M059J (cell line): ENCODE results near the gene TSPAN17. TPM values are rescaled to one million over a fixed set of nuclear protein-coding genes. Genes with fewer than 3 reads are reported as not detected.
"Not testable (repeated sequence)": the region's sequence is repeated elsewhere in the genome, so short reads cannot be mapped to it uniquely, and the experiment has no call there.

Experiments
- DNase-seq: peaks from one replicate; pipeline ENCODE4 v3.0.0-alpha.2; 2012; ENCODE audit warnings: low read depth
- total RNA-seq: library from RNA; depleted of rRNA; stranded (reverse); fragments of >200 nt; shearing (Covaris generic); gene quantifications from 2 replicates; pipeline ENCODE4 v1.2.3, GENCODE V29; 2014; rRNA removed

The TSPAN17 gene, protein sequence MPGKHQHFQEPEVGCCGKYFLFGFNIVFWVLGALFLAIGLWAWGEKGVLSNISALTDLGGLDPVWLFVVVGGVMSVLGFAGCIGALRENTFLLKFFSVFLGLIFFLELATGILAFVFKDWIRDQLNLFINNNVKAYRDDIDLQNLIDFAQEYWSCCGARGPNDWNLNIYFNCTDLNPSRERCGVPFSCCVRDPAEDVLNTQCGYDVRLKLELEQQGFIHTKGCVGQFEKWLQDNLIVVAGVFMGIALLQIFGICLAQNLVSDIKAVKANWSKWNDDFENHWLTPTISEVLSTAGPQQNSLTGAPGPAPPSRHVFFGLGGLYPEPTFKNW
- total RNA-seq = 16.6 and 27.8 TPM in 2 replicates

DNA sequence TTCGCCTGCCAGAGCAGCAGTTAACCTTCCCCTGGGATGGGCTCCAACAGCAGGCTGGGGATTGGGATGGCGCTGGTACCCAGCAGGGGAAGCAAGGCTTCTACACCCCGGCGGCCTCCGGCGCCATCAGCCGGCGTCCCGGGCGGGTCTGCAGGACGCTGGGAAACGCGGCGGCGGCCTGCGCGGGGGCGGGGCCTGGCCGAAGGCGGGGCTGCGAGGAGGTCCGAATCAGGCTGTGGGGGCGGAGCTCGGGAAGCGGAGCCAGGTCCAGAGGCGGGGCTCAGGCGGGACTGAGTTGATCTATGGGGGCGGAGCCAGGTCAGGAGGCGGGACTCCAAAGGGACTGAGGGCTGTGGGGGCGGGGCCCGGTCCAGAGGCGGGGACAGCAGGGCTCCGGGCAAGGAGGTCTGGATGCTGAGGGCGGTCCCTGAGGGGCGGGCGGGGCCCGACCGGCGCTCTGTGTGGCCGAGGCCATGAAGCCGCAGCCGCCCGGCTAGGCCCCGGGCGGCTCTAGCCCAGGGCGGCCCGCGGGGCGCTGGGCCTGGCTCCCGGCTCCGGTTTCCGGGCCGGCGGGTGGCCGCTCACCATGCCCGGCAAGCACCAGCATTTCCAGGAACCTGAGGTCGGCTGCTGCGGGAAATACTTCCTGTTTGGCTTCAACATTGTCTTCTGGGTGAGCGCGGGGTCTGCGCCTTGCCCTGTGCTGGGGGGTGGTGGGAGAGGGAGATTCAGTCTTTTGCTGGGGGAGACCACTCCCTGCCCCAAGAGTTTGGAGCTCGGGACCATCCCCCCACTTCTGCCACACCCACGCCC lies at the start of gene TSPAN17:
TSS of gene TSPAN17 (plus strand) at position 455 of the 813 bp plus-strand sequence. CDS start at position 587, 132 bp downstream.
- peak; percentile 98 for DNase-seq

DNA sequence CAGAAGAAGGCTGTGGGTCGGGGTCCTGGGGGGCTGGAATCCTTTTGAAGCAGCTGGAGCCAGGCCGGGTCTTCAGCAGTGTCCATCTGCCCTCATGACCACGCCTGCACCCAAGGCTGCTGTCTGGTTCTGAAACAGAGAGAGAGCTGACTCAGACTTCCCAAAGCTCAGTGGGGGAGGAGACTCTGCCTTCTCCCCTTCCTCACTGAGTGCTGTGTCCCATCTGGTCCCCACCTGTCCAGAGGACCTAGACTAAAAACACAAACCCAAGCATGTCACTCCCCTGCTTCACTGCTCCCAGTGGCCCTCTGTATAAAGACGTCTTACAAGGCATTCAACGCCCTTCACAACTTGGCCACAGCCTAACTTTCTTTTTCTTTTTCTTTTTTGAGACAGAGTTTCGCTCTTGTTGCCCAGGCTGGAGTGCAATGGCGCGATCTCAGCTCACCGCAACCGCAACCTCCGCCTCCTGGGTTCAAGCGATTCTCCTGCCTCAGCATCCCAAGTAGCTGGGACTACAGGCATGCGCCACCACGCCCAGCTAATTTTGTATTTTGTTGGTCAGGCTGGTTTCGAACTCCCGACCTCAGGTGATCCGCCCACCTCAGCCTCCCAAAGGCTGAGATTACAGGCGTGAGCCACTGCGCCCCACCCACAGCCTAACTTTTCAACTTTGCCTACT lies 47.4 kb upstream of the TSPAN17 start:
- DNase-seq = not testable (repeated sequence)

- no peak for DNase-seq
Measured at GRCh38 chr5:176601901-176602482, 45.3 kb upstream of the TSPAN17 start.

GRCh38 chr5:176603091-176603490 lies 44.2 kb upstream of the TSPAN17 start:
- DNase-seq = no peak

GRCh38 chr5:176606032-176606431 lies 41.3 kb upstream of the TSPAN17 start:
- DNase-seq = no peak

DNA sequence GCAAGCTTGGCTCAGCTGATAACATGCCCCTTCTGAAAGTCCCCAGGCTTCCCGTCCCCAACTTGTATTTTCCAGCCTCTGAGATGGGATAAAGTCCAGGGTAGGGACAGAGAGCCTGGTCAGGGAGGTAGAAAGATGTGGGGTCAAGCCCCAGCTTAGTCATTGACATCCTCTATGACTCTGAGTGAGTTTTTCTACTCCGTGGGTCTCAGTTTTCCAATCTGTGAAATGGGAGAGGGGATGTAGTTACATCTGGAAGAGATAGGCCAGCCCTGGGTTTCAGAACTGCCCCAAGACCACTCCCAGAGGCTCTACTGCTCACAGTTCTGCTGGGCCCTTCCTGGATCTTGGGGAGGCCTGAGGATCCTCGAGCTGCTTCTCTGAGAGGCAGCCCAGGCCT lies 40.4 kb upstream of the TSPAN17 start:
- no peak for DNase-seq

- no peak for DNase-seq
Measured at GRCh38 chr5:176608142-176608705, 39.1 kb upstream of the TSPAN17 start.

DNA sequence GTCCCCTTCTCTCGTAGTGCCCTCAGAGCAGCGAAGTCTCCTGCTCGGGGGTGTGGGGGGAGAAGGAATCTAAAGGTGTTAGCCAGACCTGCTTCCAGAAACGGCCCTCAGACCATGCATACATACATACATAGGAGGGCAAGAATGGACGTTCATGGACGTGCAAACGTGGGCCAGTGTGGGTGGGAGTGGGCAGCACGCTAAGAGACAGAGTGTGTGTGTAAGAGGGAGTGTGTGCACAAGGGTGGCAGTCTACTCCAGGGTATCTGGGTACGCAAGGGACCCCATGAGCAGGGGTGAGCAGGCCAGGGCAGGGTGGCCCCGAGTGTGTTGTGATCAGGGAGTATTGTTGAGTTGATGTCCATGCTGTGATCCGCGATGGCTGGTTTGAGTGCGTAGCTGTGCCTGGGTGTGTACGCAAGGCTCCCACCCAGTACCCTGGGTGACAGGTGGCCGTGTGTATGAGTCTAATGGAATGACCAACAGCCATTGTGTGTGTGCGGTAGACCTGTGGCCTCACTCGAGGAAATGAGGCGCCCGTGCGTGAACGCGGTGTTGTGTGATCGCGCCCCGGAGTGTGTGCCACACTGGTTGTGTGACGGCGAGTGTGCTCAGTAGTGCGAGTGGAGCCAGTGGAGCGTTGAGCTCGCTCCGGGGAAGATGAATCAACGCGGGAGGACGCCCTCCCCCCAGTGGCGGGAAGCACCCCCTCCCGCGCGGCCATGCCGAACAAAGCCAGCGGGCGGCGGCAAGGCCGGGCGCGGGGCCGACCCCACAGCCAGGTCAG lies 38.2 kb upstream of the TSPAN17 start:
- no peak for DNase-seq

- peak; percentile 55 for DNase-seq
Measured at GRCh38 chr5:176609724-176610434, 37.4 kb upstream of the TSPAN17 start, which contains the start of gene GPRIN1. GPRIN1 (minus strand) TSS chr5:176610156; CDS start chr5:176599834, 10,322 bp downstream.

GRCh38 chr5:176610435-176610773 lies 36.9 kb upstream of the TSPAN17 start:
- no peak for DNase-seq

DNA sequence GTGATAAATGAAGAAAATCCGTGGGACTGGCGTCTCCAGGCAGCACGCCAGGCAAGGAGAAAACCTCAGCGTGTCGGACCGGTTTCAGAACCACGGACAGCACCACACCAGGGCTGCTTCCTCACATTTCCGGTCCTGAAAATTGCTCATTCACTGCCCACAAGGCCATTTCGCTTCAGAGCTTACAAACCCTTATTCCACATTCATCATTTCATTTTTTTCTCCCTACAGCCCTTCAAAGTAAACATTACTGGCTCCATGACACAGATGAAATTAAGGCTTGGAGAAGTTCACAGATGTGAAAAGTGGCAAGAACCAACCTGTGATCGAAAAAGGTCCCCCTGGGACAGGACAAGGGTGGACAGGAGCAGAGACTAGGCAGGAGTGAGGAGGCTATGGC lies 35.8 kb upstream of the TSPAN17 start:
- DNase-seq = peak; percentile 84

DNA sequence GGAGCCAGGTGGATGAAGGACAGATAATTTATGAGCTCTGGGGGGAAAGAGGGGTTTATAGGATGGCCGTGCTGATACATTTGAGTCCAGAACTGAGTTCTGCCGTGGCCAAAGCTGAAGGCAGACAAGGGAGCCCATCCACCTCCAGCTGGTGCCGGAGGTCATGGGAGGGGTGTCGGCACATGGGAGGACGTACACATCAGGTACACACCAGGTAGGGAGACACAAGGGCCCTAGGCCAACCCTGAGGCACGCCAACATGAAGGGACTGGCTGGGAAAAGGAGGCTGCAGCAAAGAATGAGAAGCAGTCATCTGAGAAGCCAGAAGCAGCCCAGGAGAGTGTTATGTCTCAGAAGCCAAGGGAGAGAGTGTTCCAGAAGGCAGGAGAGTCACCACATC lies 35.3 kb upstream of the TSPAN17 start:
- no peak for DNase-seq

- DNase-seq = no peak
Measured at GRCh38 chr5:176612855-176613254, 34.4 kb upstream of the TSPAN17 start.

GRCh38 chr5:176614805-176615478 lies 32.3 kb upstream of the TSPAN17 start:
- DNase-seq = peak; percentile 79

- no peak for DNase-seq
Measured at GRCh38 chr5:176616511-176616910, 30.8 kb upstream of the TSPAN17 start.

- DNase-seq = peak; percentile 14
Measured at GRCh38 chr5:176618783-176619182, 28.5 kb upstream of the TSPAN17 start.

- DNase-seq = peak; percentile 85
Measured at GRCh38 chr5:176619203-176619568, 28.1 kb upstream of the TSPAN17 start.

DNA sequence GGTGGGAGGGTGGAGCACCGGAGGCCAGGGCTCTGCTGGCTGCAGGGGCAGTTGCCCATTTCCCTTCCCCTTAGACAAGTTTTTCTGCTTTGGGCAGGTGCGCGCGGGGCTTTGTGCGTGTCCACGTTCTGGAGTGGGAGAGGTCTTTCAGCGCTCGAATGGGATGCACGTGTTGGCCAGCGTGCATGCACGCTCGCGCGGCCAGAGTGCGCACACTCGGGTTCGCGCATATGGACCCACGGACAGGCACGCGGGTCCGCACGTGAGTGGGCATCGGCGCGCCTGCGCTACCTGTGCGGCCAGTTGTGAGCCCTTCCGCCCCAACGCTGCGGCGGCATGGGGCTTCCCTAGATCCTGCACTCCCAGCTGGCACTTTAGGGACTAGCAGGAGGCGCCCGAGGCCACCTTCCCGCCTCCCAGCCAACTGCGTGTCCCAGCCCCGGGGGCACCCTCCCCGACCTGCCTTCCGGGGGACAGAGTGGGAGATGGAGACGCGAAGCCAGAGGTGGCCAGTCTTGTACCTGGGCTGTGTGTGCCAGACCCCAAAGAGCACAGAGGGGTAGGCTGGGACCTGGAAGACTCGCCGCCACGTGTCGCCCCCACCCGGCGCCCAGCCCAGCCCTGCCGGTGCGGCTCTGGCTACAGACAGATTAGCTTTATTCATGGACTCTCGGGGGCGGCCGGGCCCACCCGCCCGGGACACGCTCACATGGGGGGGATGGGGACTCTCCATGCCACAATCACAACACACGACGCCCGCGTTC lies 27.5 kb upstream of the TSPAN17 start:
- no peak for DNase-seq
